ENCODE data around the gene PLA2G2F.

DNA sequence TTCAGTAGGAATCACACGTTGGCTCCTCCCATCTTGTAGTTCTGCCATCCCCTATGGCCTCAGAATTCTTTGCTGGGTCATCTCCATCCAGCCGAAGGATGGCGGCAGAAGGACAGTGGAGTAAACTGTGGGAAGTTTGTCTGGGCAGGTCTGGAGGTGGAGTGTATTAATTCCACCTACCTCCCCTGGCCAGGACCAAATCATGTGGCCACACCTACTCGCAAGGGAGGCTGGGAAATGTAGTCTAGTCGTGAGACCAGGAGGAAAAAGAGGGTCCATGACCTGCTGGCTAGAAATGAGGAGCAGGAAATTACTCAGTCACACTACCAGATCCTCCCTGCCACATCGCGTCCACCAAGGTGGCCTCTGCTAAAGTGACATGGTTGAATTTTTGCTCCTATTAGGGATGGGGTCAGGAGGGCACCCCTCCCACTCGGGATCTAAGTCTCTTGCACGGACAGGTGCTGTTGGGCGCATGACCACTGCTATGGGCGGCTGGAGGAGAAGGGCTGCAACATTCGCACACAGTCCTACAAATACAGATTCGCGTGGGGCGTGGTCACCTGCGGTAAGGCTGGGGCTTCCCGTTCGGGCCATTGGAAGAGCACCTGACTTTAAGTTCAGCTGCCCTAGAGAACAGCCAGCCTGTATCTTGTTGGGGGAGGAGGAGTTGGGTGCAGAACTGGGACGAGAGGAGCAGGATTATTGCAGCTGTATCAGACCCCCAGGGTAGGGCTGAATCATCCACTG, 49.6 kb upstream of the PLA2G2F start:
- TF ChIP-seq EHF (CRISPR knock-in tag; IDR thresholded peaks at IDR 0.05) (no peak), POLR2A (IDR thresholded peaks at IDR 0.05; ENCODE audit: low read length) (no peak)
- TF ChIP-seq, protein P1, sequence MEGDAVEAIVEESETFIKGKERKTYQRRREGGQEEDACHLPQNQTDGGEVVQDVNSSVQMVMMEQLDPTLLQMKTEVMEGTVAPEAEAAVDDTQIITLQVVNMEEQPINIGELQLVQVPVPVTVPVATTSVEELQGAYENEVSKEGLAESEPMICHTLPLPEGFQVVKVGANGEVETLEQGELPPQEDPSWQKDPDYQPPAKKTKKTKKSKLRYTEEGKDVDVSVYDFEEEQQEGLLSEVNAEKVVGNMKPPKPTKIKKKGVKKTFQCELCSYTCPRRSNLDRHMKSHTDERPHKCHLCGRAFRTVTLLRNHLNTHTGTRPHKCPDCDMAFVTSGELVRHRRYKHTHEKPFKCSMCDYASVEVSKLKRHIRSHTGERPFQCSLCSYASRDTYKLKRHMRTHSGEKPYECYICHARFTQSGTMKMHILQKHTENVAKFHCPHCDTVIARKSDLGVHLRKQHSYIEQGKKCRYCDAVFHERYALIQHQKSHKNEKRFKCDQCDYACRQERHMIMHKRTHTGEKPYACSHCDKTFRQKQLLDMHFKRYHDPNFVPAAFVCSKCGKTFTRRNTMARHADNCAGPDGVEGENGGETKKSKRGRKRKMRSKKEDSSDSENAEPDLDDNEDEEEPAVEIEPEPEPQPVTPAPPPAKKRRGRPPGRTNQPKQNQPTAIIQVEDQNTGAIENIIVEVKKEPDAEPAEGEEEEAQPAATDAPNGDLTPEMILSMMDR (IDR thresholded peaks at IDR 0.05), result no peak
